Measurements from ENCODE around the gene CCAR1.
"Not testable (repeated sequence)": the region's sequence is repeated elsewhere in the genome, so short reads cannot be mapped to it uniquely, and the experiment has no call there.

Gene CCAR1

GRCh38 chr10:68829952-68830351, 108.9 kb downstream of the CCAR1 start:
- no peak overlapping the region for H3K4me3 ChIP-seq (replicated peaks; ENCODE audit: low read depth, low read length)
- DNase-seq (ENCODE audit: low read depth) = no peak
- TF ChIP-seq CTCF (IDR thresholded peaks at IDR 0.05; ENCODE audit: low read length, missing control alignments) = no peak

GRCh38 chr10:68831961-68832455, 111.0 kb downstream of the CCAR1 start:
- DNase-seq (ENCODE audit: low read depth) = no peak
- no peak for TF ChIP-seq CTCF (IDR thresholded peaks at IDR 0.05; ENCODE audit: low read length, missing control alignments)
- no peak overlapping the region for H3K4me3 ChIP-seq (replicated peaks; ENCODE audit: low read depth, low read length)

- no peak overlapping the region for H3K4me3 ChIP-seq (replicated peaks; ENCODE audit: low read depth, low read length)
- no peak for TF ChIP-seq CTCF (IDR thresholded peaks at IDR 0.05; ENCODE audit: low read length, missing control alignments)
- DNase-seq (ENCODE audit: low read depth) = no peak
Observed at GRCh38 chr10:68832601-68833000, 111.6 kb downstream of the CCAR1 start.

- no peak overlapping the region for H3K4me3 ChIP-seq (replicated peaks; ENCODE audit: low read depth, low read length)
- no peak for DNase-seq (ENCODE audit: low read depth)
- no peak for TF ChIP-seq CTCF (IDR thresholded peaks at IDR 0.05; ENCODE audit: low read length, missing control alignments)
Observed at GRCh38 chr10:68837626-68838322, 116.7 kb downstream of the CCAR1 start.

GRCh38 chr10:68840650-68841049, 119.6 kb downstream of the CCAR1 start:
- not testable (repeated sequence) for H3K4me3 ChIP-seq (replicated peaks; ENCODE audit: low read depth, low read length); DNase-seq (ENCODE audit: low read depth)
